Endodermal cell (in vitro differentiated cells): ENCODE data around the gene KIAA0825. TPM values are rescaled to one million over a fixed set of nuclear protein-coding genes. Genes with fewer than 3 reads are reported as not detected.

Experiments used
- DNase-seq: peaks from one replicate; pipeline ENCODE4 v3.0.0-alpha.2; 2017
- H3K27ac ChIP-seq: 2 replicates; pipeline ENCODE4 v1.5.1; 2013; ENCODE audit warnings: mild to moderate bottlenecking, low read depth, low read length, moderate library complexity
- H3K27me3 ChIP-seq: 2 replicates; pipeline ENCODE4 v1.6.1; 2013; ENCODE audit warnings: mild to moderate bottlenecking, low read length, moderate library complexity; ENCODE audit not compliant: insufficient read depth, control insufficient read depth, poor library complexity, severe bottlenecking
- H3K36me3 ChIP-seq: 2 replicates; pipeline ENCODE4 v1.7.0; 2013; ENCODE audit warnings: mild to moderate bottlenecking, low read length, moderate library complexity; ENCODE audit not compliant: control insufficient read depth, insufficient read depth
- H3K4me1 ChIP-seq: one replicate; pipeline ENCODE4 v1.7.0; 2013; ENCODE audit warnings: low read length; ENCODE audit not compliant: control insufficient read depth, insufficient read depth
- H3K4me3 ChIP-seq: 2 replicates; pipeline ENCODE4 v1.5.1; 2013; ENCODE audit warnings: mild to moderate bottlenecking, low read length, moderate library complexity
- H3K9ac ChIP-seq: 2 replicates; pipeline ENCODE4 v1.6.1; 2013; ENCODE audit warnings: mild to moderate bottlenecking, low read length, moderate library complexity; ENCODE audit not compliant: poor library complexity, severe bottlenecking; ENCODE audit errors: extremely low read depth
- H3K9me3 ChIP-seq: 2 replicates; pipeline ENCODE4 v1.6.1; 2013; ENCODE audit warnings: mild to moderate bottlenecking, low read length, moderate library complexity; ENCODE audit not compliant: control insufficient read depth
- H3K27ac Mint-ChIP-seq: 2 replicates; pipeline ENCODE4 v1.8.0; 2020; ENCODE audit warnings: mixed read lengths
- H3K27me3 Mint-ChIP-seq: 2 replicates; pipeline ENCODE4 v1.8.0; 2021; ENCODE audit warnings: mild to moderate bottlenecking, mixed read lengths; ENCODE audit not compliant: insufficient read depth
- H3K36me3 Mint-ChIP-seq: 2 replicates; pipeline ENCODE4 v1.8.0; 2020; ENCODE audit warnings: low read depth, mixed read lengths
- H3K4me1 Mint-ChIP-seq: 2 replicates; pipeline ENCODE4 v1.8.0; 2020; ENCODE audit warnings: mixed read lengths
- H3K4me3 Mint-ChIP-seq: 2 replicates; pipeline ENCODE4 v1.8.0; 2020; ENCODE audit warnings: mild to moderate bottlenecking, moderate library complexity, mixed read lengths
- H3K9me3 Mint-ChIP-seq: 2 replicates; pipeline ENCODE4 v1.8.0; 2020; ENCODE audit warnings: mild to moderate bottlenecking, mixed read lengths
- CTCF ChIP-seq: fragments of 200-600 bp; sonication (generic); conservative IDR thresholded peaks from 2 replicates; pipeline ENCODE4 v1.5.0; 2021; ENCODE audit warnings: antibody characterized with exemption, mild to moderate bottlenecking
- WGBS, 2 experiments: methylation state at CpG; one replicate each; pipeline versions ENCODE4 v1.1.5 to v1.1.7; 2013; ENCODE audit warnings: missing lambda C conversion rate in 2 of 2, mixed read lengths in 1 of 2; ENCODE audit not compliant: insufficient coverage in 1 of 2, insufficient read length in 1 of 2; 5-methylcytosine and 5-hydroxymethylcytosine counted together
- total RNA-seq, 2 donors: library from RNA; stranded (reverse); fragmentation: NEBNext Ultra II Directional in 1 of 2; extraction: Animal tissue kit (Norgen Biotek cat#: 25700) in 1 of 2; gene quantifications; 2 replicates in 1 of 2; 3 replicates in 1 of 2; pipeline ENCODE4 v1.2.1, GENCODE V29; 2021

Gene KIAA0825
- total RNA-seq, 2 donors from 2014 or later: 2.6 to 3.1 TPM

- no peak for TF ChIP-seq CTCF
Observed at GRCh38 chr5:94240993-94241651, 377.3 kb downstream of the KIAA0825 start.

DNA sequence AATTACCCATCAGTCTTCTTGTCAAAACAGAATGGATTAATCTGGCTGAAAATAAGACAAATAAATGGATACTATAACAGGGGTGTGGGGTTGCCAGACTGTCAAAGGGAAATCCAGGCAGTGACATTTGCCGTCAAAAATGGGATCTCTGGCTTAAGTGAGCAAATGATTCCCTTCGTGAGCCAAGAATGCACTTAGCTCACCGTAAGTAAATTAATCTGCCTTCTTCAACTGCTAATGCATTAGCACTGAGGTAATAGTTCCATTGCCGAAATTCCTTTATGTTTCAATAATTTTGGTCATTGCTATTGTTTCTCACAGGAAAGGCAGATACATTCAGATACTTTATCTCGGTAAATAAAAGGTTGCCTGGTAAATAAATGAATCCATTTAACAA, 377.8 kb downstream of the KIAA0825 start:
- peaks cover 2% of the 10 kb centered on the region for H3K36me3 ChIP-seq
- no peak overlapping the region for H3K27ac Mint-ChIP-seq
- H3K4me3 Mint-ChIP-seq: no peak overlapping the region
- TF ChIP-seq CTCF: no peak
- 93 to 97% methylated on average over 4 to 5 of the region's 5 CpGs for WGBS, 2 experiments
- H3K4me1 ChIP-seq: no peaks in the 10 kb centered on the region
- H3K27ac ChIP-seq: no peak overlapping the region
- H3K4me1 Mint-ChIP-seq: peaks cover 4% of the 10 kb centered on the region
- H3K9me3 ChIP-seq: peaks cover 11% of the 10 kb centered on the region
- no peak for DNase-seq
- no peaks in the 10 kb centered on the region for H3K27me3 ChIP-seq
- no peaks in the 10 kb centered on the region for H3K27me3 Mint-ChIP-seq
- peaks cover 23% of the 10 kb centered on the region for H3K36me3 Mint-ChIP-seq
- H3K4me3 ChIP-seq: no peak overlapping the region
- H3K9me3 Mint-ChIP-seq: peaks cover 8% of the 10 kb centered on the region
- no peak overlapping the region for H3K9ac ChIP-seq

More at GRCh38 chr5:94240993-94241651, 377.3 kb downstream of the KIAA0825 start:
- peaks cover 3% of the 10 kb centered on the region for H3K9me3 Mint-ChIP-seq
- Histone ChIP-seq H3K36me3 (no peaks in the 10 kb centered on the region), H3K9me3 (peaks cover 5% of the 10 kb centered on the region), H3K9ac (no peak overlapping the region), H3K27me3 (no peaks in the 10 kb centered on the region), H3K4me1 (no peaks in the 10 kb centered on the region), H3K27ac (no peak overlapping the region), H3K4me3 (no peak overlapping the region)
- peaks cover 6% of the 10 kb centered on the region for H3K4me1 Mint-ChIP-seq
- 91 to 100% methylated on average over 1 to 3 of the region's 3 CpGs for WGBS, 2 experiments
- DNase-seq: no peak
- H3K27me3 Mint-ChIP-seq: no peaks in the 10 kb centered on the region
- peaks cover 17% of the 10 kb centered on the region for H3K36me3 Mint-ChIP-seq
- H3K27ac Mint-ChIP-seq: no peak overlapping the region
- no peak overlapping the region for H3K4me3 Mint-ChIP-seq

DNA sequence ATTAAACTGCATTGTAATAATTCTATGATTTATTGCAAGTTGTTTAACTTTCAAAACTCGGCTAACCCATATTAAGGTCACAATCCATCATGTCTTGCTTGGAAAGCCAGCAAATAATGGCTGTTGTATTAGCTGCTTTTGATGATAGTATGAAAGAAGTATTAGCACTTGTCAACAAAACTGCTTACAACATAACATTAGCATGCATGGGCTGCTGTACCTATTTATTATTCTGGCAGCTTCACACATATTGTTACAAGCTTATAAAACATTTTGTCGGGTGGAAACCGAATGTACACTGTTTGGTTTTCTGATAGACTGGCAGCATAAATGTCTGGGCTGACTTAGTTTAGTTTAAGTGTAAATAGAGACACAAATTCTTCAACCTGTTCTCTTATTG, 378.3 kb downstream of the KIAA0825 start:
- peaks cover 7% of the 10 kb centered on the region for H3K36me3 ChIP-seq
- Mint-ChIP-seq H3K27me3 (no peaks in the 10 kb centered on the region), H3K9me3 (peaks cover 13% of the 10 kb centered on the region), H3K4me3 (no peak overlapping the region), H3K27ac (no peak overlapping the region), H3K36me3 (peaks cover 27% of the 10 kb centered on the region), H3K4me1 (peaks cover 4% of the 10 kb centered on the region)
- H3K4me1 ChIP-seq: no peaks in the 10 kb centered on the region
- no peak overlapping the region for H3K4me3 ChIP-seq
- no peak overlapping the region for H3K9ac ChIP-seq
- no peak for DNase-seq
- H3K27ac ChIP-seq: no peak overlapping the region
- 94% methylated on average over 3 of the region's 3 CpGs; no CpG with 5 or more reads in 1 of the 2 experiments for WGBS, 2 experiments
- TF ChIP-seq CTCF: no peak
- no peaks in the 10 kb centered on the region for H3K27me3 ChIP-seq
- peaks cover 15% of the 10 kb centered on the region for H3K9me3 ChIP-seq
